Keratinocyte (primary cell): ENCODE results near the gene ANGPTL8. TPM values are rescaled to one million over a fixed set of nuclear protein-coding genes. Genes with fewer than 3 reads are reported as not detected.

Experiments used
- DNase-seq: peaks from one replicate; pipeline ENCODE4 v3.0.0-alpha.2; 2011; ENCODE audit warnings: low read depth, missing footprints, low spot score
- FAIRE-seq: peaks from 2 replicates; lab custom pipeline; 2011; peaks lifted over from hg19 to GRCh38; lab: Jason Lieb, UNC
- H2AFZ ChIP-seq: 2 replicates; pipeline ENCODE4 v1.6.0; 2012; ENCODE audit warnings: low read length, control low read depth, inconsistent platforms; ENCODE audit not compliant: control insufficient read depth
- H3K27ac ChIP-seq: 2 replicates; pipeline ENCODE4 v1.5.1; 2011; ENCODE audit warnings: low read length; ENCODE audit not compliant: control insufficient read depth, insufficient read depth
- H3K27me3 ChIP-seq: 3 replicates; pipeline ENCODE4 v1.6.0; 2011; ENCODE audit warnings: low read length; ENCODE audit not compliant: control insufficient read depth, insufficient read depth; ENCODE audit errors: extremely low read depth
- H3K36me3 ChIP-seq, 2 experiments: 2 replicates in 1 of 2; 3 replicates in 1 of 2; pipeline ENCODE4 v1.5.1; 2011; ENCODE audit warnings: low read length in 2 of 2, mild to moderate bottlenecking in 1 of 2; ENCODE audit not compliant: control insufficient read depth in 2 of 2, insufficient read depth in 2 of 2; ENCODE audit errors: extremely low read depth in 1 of 2
- H3K4me1 ChIP-seq: 3 replicates; pipeline ENCODE4 v1.5.1; 2011; ENCODE audit warnings: low read length; ENCODE audit not compliant: control insufficient read depth, insufficient read depth; ENCODE audit errors: extremely low read depth
- H3K4me2 ChIP-seq: 3 replicates; pipeline ENCODE4 v1.6.0; 2011; ENCODE audit warnings: low read depth, low read length; ENCODE audit not compliant: control insufficient read depth, insufficient read depth; ENCODE audit errors: extremely low read depth
- H3K4me3 ChIP-seq, 3 experiments: fragments of 200-600 bp in 1 of 3; sonication (generic) in 1 of 3; 2 replicates in 2 of 3; 3 replicates in 1 of 3; pipeline ENCODE4 v1.5.1; 2011 to 2016; ENCODE audit warnings: low read length in 3 of 3, mild to moderate bottlenecking in 3 of 3, control low read depth in 2 of 3, inconsistent platforms in 1 of 3, low read depth in 1 of 3, mixed read lengths in 1 of 3, mixed run types in 1 of 3, moderate library complexity in 1 of 3; ENCODE audit not compliant: control insufficient read depth in 2 of 3, insufficient read depth in 2 of 3; ENCODE audit errors: extremely low read depth in 1 of 3
- H3K79me2 ChIP-seq: 2 replicates; pipeline ENCODE4 v1.6.0; 2012; ENCODE audit warnings: low read length; ENCODE audit not compliant: control insufficient read depth, insufficient read depth
- H3K9ac ChIP-seq: 3 replicates; pipeline ENCODE4 v1.6.0; 2011; ENCODE audit warnings: low read length; ENCODE audit not compliant: control insufficient read depth, insufficient read depth; ENCODE audit errors: extremely low read depth
- H3K9me1 ChIP-seq: 3 replicates; pipeline ENCODE4 v1.6.0; 2011; ENCODE audit warnings: low read length; ENCODE audit not compliant: control insufficient read depth, insufficient read depth; ENCODE audit errors: extremely low read depth
- H3K9me3 ChIP-seq: 2 replicates; pipeline ENCODE4 v1.5.1; 2012; ENCODE audit warnings: low read depth, low read length; ENCODE audit not compliant: control insufficient read depth
- H4K20me1 ChIP-seq: 3 replicates; pipeline ENCODE4 v1.6.0; 2011; ENCODE audit warnings: low read length; ENCODE audit not compliant: control insufficient read depth, insufficient read depth; ENCODE audit errors: extremely low read depth
- CTCF ChIP-seq, 3 experiments: IDR thresholded peaks in 1 of 3; conservative IDR thresholded peaks in 1 of 3; optimal IDR thresholded peaks in 1 of 3; 2 replicates in 2 of 3; 3 replicates in 1 of 3; pipeline versions ENCODE3 to v1.5.1; 2011; ENCODE audit warnings: low read length in 3 of 3, mild to moderate bottlenecking in 3 of 3, moderate library complexity in 2 of 3, control low read depth in 1 of 3, inconsistent platforms in 1 of 3; ENCODE audit not compliant: insufficient read depth in 2 of 3; ENCODE audit errors: extremely low read depth in 1 of 3
- EZH2 ChIP-seq: IDR thresholded peaks from one replicate; pipeline ENCODE4 v1.6.1; 2012; ENCODE audit warnings: inconsistent platforms, mild to moderate bottlenecking, low read length, moderate library complexity
- dilution Hi-C: fragments of 300-500 bp; cut with MboI; formaldehyde crosslinking; loops from one replicate; pipeline ENCODE4 v1.7.0; 2020; ENCODE audit warnings: low sequenced_read_pairs; ENCODE audit not compliant: extremely low pct_ligation_motif_present
- polyA plus RNA-seq, 5 experiments: library from polyadenylated mRNA; depleted of rRNA in 3 of 5; stranded (reverse) in 3 of 5; stranded (forward) in 1 of 5; unstranded in 1 of 5; fragments of >200 nt; gene quantifications; 1 replicate in 1 of 5; 2 replicates in 3 of 5; 3 replicates in 1 of 5; pipeline versions ENCODE4 v1.2.1 to v1.2.3, GENCODE V29; 2011 to 2012; ENCODE audit warnings: missing spikeins in 2 of 5, low read depth in 1 of 5, low replicate concordance in 1 of 5

Gene ANGPTL8
- polyA plus RNA-seq, 1 donor (not counting 4 experiments of a cell fraction or from before 2014, with no cell fraction given): 0.18 TPM

- Histone ChIP-seq H2AFZ (no peak overlapping the region), H3K4me1 (peaks cover 10% of the 10 kb centered on the region), H3K9ac (no peak overlapping the region), H3K4me2 (no peak overlapping the region), H3K4me3 (no peak overlapping the region), H3K36me3 (no peaks in the 10 kb centered on the region), H3K9me1 (no peaks in the 10 kb centered on the region), H3K27ac (no peak overlapping the region), H3K27me3 (peaks cover 4% of the 10 kb centered on the region), H3K9me3 (no peaks in the 10 kb centered on the region), H4K20me1 (no peaks in the 10 kb centered on the region), H3K79me2 (no peaks in the 10 kb centered on the region)
- FAIRE-seq (no peak), DNase-seq (no peak)
- dilution Hi-C loops: no loop called here
- no peak for TF ChIP-seq EZH2
- TF ChIP-seq CTCF (optimal IDR thresholded peaks at IDR 0.05 in 1 of 3, IDR thresholded peaks at IDR 0.05 in 1 of 3, conservative IDR thresholded peaks at IDR 0.05 in 1 of 3; ENCODE audit: extremely low read depth in 1 of 3, insufficient read depth in 2 of 3, low read length in 3 of 3): no peak
Observed at GRCh38 chr19:11273989-11274388, 34.6 kb downstream of the ANGPTL8 start.

- no peak for TF ChIP-seq CTCF (optimal IDR thresholded peaks at IDR 0.05 in 1 of 3, IDR thresholded peaks at IDR 0.05 in 1 of 3, conservative IDR thresholded peaks at IDR 0.05 in 1 of 3; ENCODE audit: extremely low read depth in 1 of 3, insufficient read depth in 2 of 3, low read length in 3 of 3)
- H3K36me3 ChIP-seq: no peaks in the 10 kb centered on the region
- no peak overlapping the region for H3K27ac ChIP-seq
- no peak overlapping the region for H3K4me2 ChIP-seq
- H3K9ac ChIP-seq: no peak overlapping the region
- no peaks in the 10 kb centered on the region for H3K79me2 ChIP-seq
- peaks cover 4% of the 10 kb centered on the region for H3K27me3 ChIP-seq
- no peaks in the 10 kb centered on the region for H3K9me3 ChIP-seq
- FAIRE-seq (no peak), DNase-seq (no peak)
- H3K4me3 ChIP-seq: no peak overlapping the region
- H2AFZ ChIP-seq: no peak overlapping the region
- dilution Hi-C loops: no loop called here
- no peaks in the 10 kb centered on the region for H3K9me1 ChIP-seq
- peaks cover 4% of the 10 kb centered on the region for H3K4me1 ChIP-seq
- H4K20me1 ChIP-seq: no peaks in the 10 kb centered on the region
Observed at GRCh38 chr19:11274533-11275086, 35.2 kb downstream of the ANGPTL8 start.
